Fibroblast of the aortic adventitia (primary cell): ENCODE data around the gene PCBP3. TPM values are rescaled to one million over a fixed set of nuclear protein-coding genes. Genes with fewer than 3 reads are reported as not detected.

Source experiments
- DNase-seq: peaks from one replicate; pipeline ENCODE4 v3.0.0-alpha.2; 2010; ENCODE audit warnings: low read depth
- H3K4me3 ChIP-seq: 2 replicates; pipeline ENCODE4 v1.5.1; 2011; ENCODE audit warnings: low read depth, mild to moderate bottlenecking, control low read depth, low read length, moderate library complexity
- total RNA-seq: library from RNA; depleted of rRNA; stranded (reverse); fragments of >200 nt; gene quantifications from 2 replicates; pipeline ENCODE4 v1.2.3, GENCODE V29; 2012; ENCODE audit warnings: low replicate concordance
- TF ChIP-seq, protein P1 (sequence below): IDR thresholded peaks from 2 replicates; pipeline ENCODE4 v1.5.1; 2011; ENCODE audit warnings: mild to moderate bottlenecking, low read length, control low read depth, inconsistent platforms; ENCODE audit not compliant: insufficient read depth

PCBP3 gene
- total RNA-seq, 1 donor = 1.2 TPM

DNA sequence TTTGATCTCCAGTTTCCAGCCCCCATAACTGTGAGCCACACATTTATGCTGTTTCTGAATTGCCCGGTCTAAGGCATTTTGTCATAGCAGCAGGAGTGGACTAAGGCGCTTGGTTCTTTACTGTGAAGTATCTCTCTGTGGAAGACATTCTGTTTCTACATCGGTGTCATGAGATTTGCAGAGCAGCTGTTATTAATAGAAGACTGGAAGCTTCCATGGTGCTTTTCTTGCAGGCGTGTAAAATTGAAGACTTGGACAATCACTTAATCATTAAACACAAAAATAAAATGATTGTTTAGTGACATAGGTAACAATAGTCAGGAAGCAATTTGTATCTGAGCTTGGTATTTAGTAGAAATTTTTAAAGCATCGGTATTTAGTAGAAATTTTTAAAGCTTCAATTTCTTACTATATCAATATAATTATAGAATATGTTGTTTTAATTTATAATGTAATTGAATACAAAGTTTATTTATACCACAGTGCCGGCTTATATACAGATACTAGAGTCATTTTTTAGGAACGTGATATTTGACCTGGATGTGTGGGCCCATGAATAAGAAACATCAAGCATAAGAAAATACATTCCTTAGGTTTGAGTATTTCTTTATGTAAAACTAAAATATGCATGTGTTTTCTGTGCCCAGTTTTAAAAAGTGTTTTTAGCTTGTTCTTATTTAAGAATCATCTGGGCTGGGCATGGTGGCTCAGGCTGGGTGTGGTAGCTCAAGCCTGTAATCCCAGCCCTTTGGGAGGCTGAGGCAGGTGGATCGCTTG lies 277.5 kb downstream of the PCBP3 start:
- no peak overlapping the region for H3K4me3 ChIP-seq
- DNase-seq = peak; percentile 1
- TF ChIP-seq, protein P1, sequence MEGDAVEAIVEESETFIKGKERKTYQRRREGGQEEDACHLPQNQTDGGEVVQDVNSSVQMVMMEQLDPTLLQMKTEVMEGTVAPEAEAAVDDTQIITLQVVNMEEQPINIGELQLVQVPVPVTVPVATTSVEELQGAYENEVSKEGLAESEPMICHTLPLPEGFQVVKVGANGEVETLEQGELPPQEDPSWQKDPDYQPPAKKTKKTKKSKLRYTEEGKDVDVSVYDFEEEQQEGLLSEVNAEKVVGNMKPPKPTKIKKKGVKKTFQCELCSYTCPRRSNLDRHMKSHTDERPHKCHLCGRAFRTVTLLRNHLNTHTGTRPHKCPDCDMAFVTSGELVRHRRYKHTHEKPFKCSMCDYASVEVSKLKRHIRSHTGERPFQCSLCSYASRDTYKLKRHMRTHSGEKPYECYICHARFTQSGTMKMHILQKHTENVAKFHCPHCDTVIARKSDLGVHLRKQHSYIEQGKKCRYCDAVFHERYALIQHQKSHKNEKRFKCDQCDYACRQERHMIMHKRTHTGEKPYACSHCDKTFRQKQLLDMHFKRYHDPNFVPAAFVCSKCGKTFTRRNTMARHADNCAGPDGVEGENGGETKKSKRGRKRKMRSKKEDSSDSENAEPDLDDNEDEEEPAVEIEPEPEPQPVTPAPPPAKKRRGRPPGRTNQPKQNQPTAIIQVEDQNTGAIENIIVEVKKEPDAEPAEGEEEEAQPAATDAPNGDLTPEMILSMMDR = no peak

DNA sequence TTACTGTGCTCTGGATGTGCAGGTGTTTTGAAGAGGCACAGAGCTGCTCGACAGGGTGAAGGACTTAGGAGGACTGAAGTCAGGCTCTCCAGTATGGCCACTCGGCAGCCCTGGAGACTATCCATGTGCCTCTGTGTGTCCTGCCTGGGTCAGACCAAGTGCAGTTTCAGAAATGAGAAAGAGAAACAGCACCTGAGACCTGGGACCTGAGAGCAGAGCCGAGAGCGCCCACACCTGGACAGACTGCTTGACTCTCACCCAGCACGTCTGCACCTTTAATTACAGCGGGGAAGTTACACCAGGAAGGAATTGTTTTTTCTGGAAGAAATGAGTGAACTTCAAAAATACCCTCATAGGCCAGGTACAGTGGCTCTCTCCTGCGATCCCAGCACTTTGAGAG lies 278.4 kb downstream of the PCBP3 start:
- DNase-seq = no peak
- no peak overlapping the region for H3K4me3 ChIP-seq
- TF ChIP-seq, protein P1 = no peak

DNA sequence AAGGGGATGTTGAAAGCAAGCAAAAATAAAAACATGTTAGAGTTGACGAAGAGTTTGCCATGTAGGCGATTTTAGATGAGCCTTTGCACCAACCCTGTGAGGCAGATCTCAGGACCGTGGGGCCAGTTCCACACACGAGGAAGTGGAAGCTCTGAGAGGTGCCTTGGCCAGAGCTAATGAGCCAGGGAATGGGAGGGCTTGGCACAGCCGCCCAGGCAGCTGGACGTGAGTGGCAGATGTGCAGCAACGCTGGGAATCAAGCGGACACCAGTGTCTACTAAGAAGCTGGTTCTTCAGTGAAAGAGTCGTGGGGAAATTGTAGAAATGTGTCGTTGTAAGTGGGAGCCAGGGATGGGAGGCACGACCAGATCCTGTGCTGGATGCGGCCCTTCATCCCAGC lies 279.1 kb downstream of the PCBP3 start:
- no peak overlapping the region for H3K4me3 ChIP-seq
- TF ChIP-seq, protein P1 = no peak
- no peak for DNase-seq

DNA sequence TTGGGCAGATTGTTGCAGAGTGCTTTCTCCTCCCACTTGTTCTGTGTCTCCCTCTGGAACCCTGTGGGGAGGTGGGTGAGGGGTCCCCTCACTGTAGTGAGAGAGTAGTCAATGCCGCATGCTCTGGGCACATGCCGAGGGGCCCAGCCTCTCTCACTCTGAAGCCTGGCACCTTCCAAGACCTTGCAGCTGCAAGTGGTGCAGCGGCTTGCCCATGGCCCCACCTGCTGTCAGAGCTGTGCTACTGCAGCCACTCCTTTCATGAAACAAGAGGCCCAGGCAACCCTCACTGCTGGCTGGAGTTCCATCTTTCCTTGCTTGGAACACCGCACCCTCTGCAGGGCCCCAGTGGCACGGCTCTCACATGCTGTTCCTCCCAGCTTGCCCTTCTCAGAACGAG lies 279.6 kb downstream of the PCBP3 start:
- DNase-seq = peak; percentile 87

DNA sequence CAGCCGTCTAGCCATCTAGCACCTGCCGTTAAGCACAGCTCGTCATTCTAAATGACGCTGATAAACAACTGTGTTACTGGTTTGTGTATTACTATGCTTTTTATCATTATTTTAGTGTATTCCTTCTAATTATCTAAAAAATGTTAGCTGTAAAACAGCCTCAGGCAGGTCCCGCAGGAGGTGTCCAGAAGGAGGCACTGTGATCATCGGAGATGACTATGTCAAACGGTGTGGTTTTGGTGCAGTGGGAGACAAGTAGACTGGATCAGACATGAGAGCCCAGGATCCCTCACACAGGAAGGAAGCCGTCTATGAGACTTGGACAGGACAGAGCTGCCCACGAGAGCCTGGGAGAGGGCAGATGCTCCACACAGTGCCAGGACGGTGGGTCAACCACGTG lies 282.8 kb downstream of the PCBP3 start:
- DNase-seq = peak; percentile 16
- TF ChIP-seq, protein P1 = peak; percentile 28
- no peak overlapping the region for H3K4me3 ChIP-seq

More for the DNA sequence above, 279.6 kb downstream of the PCBP3 start:
- no peak overlapping the region for H3K4me3 ChIP-seq
- TF ChIP-seq, protein P1 = peak; percentile 100

DNA sequence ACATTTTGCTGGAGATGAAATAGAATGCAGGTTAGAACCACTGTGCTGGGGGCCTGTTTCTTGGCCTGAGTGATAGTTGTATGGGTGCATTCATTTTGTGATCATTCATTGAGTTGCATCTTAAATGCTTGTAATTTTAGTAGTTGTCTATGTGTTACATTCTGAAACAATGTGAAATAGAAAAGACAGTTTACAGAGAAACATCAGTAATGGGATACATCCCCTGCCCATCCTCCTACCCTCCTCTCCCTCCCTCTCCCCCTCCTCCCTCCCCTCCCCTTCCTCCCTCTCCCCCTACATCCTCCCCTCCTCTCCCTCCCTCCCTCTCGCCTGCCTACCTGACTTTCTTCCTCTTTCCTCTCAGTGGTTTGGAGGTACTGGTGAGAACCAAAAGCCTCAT lies 283.5 kb downstream of the PCBP3 start:
- DNase-seq = no peak
- no peak overlapping the region for H3K4me3 ChIP-seq
- TF ChIP-seq, protein P1 = no peak
